Ovary (tissue), 9 donors: ENCODE measurements around the gene CENPU. TPM values are rescaled to one million over a fixed set of nuclear protein-coding genes. Genes with fewer than 3 reads are reported as not detected.

Experiments
- DNase-seq, 5 donors: peaks; one replicate each; pipeline ENCODE4 v3.0.0-alpha.2; 2019 to 2020
- H3K27ac ChIP-seq, 2 donors: fragments of 200-600 bp; one replicate each; pipeline versions ENCODE4 v1.5.1 to v1.8.0; 2019 to 2022
- H3K27me3 ChIP-seq: fragments of 200-600 bp; one replicate; pipeline ENCODE4 v1.8.0; 2022
- H3K36me3 ChIP-seq: fragments of 200-600 bp; sonication (generic); one replicate; pipeline ENCODE4 v1.5.1; 2019
- H3K4me1 ChIP-seq: one replicate; pipeline ENCODE4 v1.8.1; 2013; ENCODE audit warnings: mild to moderate bottlenecking, moderate library complexity; ENCODE audit not compliant: insufficient read depth
- H3K4me3 ChIP-seq: fragments of 200-600 bp; sonication (generic); one replicate; pipeline ENCODE4 v1.5.1; 2017
- H3K9me3 ChIP-seq, 2 donors: fragments of 200-600 bp in 1 of 2; sonication (generic) in 1 of 2; one replicate each; pipeline versions ENCODE4 v1.5.1 to v1.8.1; 2013 to 2019; ENCODE audit warnings: mild to moderate bottlenecking in 1 of 2, moderate library complexity in 1 of 2
- CTCF ChIP-seq, 3 donors: fragments of 450-650 bp in 2 of 3; fragments of 200-600 bp in 1 of 3; IDR thresholded peaks; one replicate each; pipeline versions ENCODE4 v1.5.1 to v1.8.0; 2016 to 2022; ENCODE audit warnings: antibody characterized with exemption in 3 of 3, mild to moderate bottlenecking in 1 of 3
- EP300 ChIP-seq: sonication (generic); formaldehyde crosslinking; IDR thresholded peaks from one replicate; pipeline ENCODE4 v1.6.1; 2017; ENCODE audit warnings: antibody characterized with exemption
- POLR2A ChIP-seq: fragments of 450-650 bp; IDR thresholded peaks from one replicate; pipeline ENCODE4 v1.6.1; 2017; ENCODE audit warnings: antibody characterized with exemption, mild to moderate bottlenecking, moderate library complexity
- WGBS, 3 donors: extraction: QIAGEN DNeasy Blood & Tissue Kit in 1 of 3; methylation state at CpG; one replicate each; pipeline versions ENCODE4 v1.1.5 to v1.1.7; 2013 to 2017; 5-methylcytosine and 5-hydroxymethylcytosine counted together
- intact Hi-C, 4 donors: fragments of 100-400 bp; cut with DNase I; formaldehyde crosslinking; loops; one replicate each; pipeline versions ENCODE4 v1.11.0 to v1.15.1; 2022 to 2023
- polyA plus RNA-seq, 2 donors: library from polyadenylated mRNA; stranded (reverse); fragments of 200-250 nt in 1 of 2; fragments of 350-450 nt in 1 of 2; fragmentation: Illumina TruSeq in 1 of 2; extraction: RNeasy Lipid Tissue Mini Kit (QIAGEN cat#74804) in 1 of 2; gene quantifications; one replicate each; pipeline ENCODE4 v1.2.3, GENCODE V29; 2013 to 2014
- total RNA-seq, 7 donors: library from RNA; depleted of rRNA in 2 of 7; stranded (reverse); fragments of >200 nt in 2 of 7; fragmentation: NEBNext Ultra II Directional in 3 of 7; extraction: Animal tissue kit (Norgen Biotek cat#: 25700) in 3 of 7; gene quantifications; one replicate each; pipeline versions ENCODE4 v1.1.0 to v1.2.4, GENCODE V29; 2016 to 2023
- donor health status: DM: no; HTN: no; CAD: no; lungs with moderate emphysema.
- donor health status: DM: no; HTN: no; CAD: no.
- donor health status: Bipolar disorder and iron deficiency.
- donor health status: DM: yes; HTN: yes; CAD: no.
- donor health status: DM: no; HTN: no; CAD: no.
- donor health status: DM: yes; HTN: yes; CAD: no.

The CENPU gene
- total and polyA plus RNA-seq, 9 donors = 0.34 to 3.4 (median 0.94) TPM

GRCh38 chr4:184756399-184756798 is 22.5 kb upstream of the CENPU start:
- no peak overlapping the region for H3K4me3 ChIP-seq
- no peaks in the 10 kb centered on the region for H3K36me3 ChIP-seq
- no peak overlapping the region for H3K27ac ChIP-seq
- no peaks in the 10 kb centered on the region for H3K4me1 ChIP-seq
- H3K27me3 ChIP-seq = no peaks in the 10 kb centered on the region
- peak in 1 of 5 donors; percentile 43 for DNase-seq
- TF ChIP-seq POLR2A = no peak
- TF ChIP-seq CTCF (IDR thresholded peaks at IDR 0.05) = no peak
- no peak for TF ChIP-seq EP300
- H3K9me3 ChIP-seq = no peaks in the 10 kb centered on the region
- intact Hi-C loops = no loop called here
- WGBS, 3 donors = 27 to 54% (median 38%) methylated on average over 6 of the region's 6 CpGs

GRCh38 chr4:184755278-184755677 is 21.4 kb upstream of the CENPU start:
- no peak for DNase-seq
- no peaks in the 10 kb centered on the region for H3K4me1 ChIP-seq
- TF ChIP-seq POLR2A = no peak
- no peak for TF ChIP-seq EP300
- no peak for TF ChIP-seq CTCF (IDR thresholded peaks at IDR 0.05)
- intact Hi-C loops = no loop called here
- H3K27me3 ChIP-seq = no peaks in the 10 kb centered on the region
- WGBS, 3 donors = 78 to 85% (median 80%) methylated on average over 6 of the region's 6 CpGs
- no peak overlapping the region for H3K4me3 ChIP-seq
- no peaks in the 10 kb centered on the region for H3K36me3 ChIP-seq
- H3K9me3 ChIP-seq = no peaks in the 10 kb centered on the region
- no peak overlapping the region for H3K27ac ChIP-seq

GRCh38 chr4:184752496-184753275 is 18.8 kb upstream of the CENPU start:
- H3K9me3 ChIP-seq = no peaks in the 10 kb centered on the region
- DNase-seq = no peak
- 93 to 96% (median 95%) methylated on average over 9 of the region's 9 CpGs for WGBS, 3 donors
- no peaks in the 10 kb centered on the region for H3K27me3 ChIP-seq
- intact Hi-C loops = no loop called here
- TF ChIP-seq EP300 (no peak), CTCF (IDR thresholded peaks at IDR 0.05) (no peak)
- H3K4me1 ChIP-seq = peaks cover 4% of the 10 kb centered on the region
- H3K4me3 ChIP-seq = no peak overlapping the region
- H3K36me3 ChIP-seq = no peaks in the 10 kb centered on the region
- no peak overlapping the region for H3K27ac ChIP-seq

- peaks cover 8% of the 10 kb centered on the region for H3K4me1 ChIP-seq
- no peaks in the 10 kb centered on the region for H3K36me3 ChIP-seq
- DNase-seq = no peak
- no peak overlapping the region for H3K27ac ChIP-seq
- no peaks in the 10 kb centered on the region for H3K9me3 ChIP-seq
- H3K27me3 ChIP-seq = no peaks in the 10 kb centered on the region
- intact Hi-C loops = no loop called here
- no peak overlapping the region for H3K4me3 ChIP-seq
- 73 to 79% (median 77%) methylated on average over 6 of the region's 6 CpGs for WGBS, 3 donors
- no peak for TF ChIP-seq EP300
- TF ChIP-seq POLR2A = no peak
- no peak for TF ChIP-seq CTCF (IDR thresholded peaks at IDR 0.05)
Measured at GRCh38 chr4:184751585-184751956, 17.7 kb upstream of the CENPU start.
